Parathyroid adenoma (tissue), 2 donors: ENCODE measurements around the gene SEC14L5.

ENCODE experiments used
- H2AFZ ChIP-seq: fragments of 300-600 bp; sonication (generic); one replicate; pipeline ENCODE4 v1.7.0; 2017; ENCODE audit warnings: antibody characterized with exemption, mild to moderate bottlenecking
- H3K27ac ChIP-seq: fragments of 300-600 bp; sonication (generic); one replicate; pipeline ENCODE4 v1.7.0; 2017
- H3K27me3 ChIP-seq: fragments of 300-600 bp; sonication (generic); one replicate; pipeline ENCODE4 v1.7.0; 2017; ENCODE audit warnings: low read length; ENCODE audit not compliant: control insufficient read depth, insufficient read depth
- H3K36me3 ChIP-seq: fragments of 300-600 bp; sonication (generic); one replicate; pipeline ENCODE4 v1.7.0; 2017; ENCODE audit warnings: low read length; ENCODE audit not compliant: control insufficient read depth, insufficient read depth
- H3K4me1 ChIP-seq: fragments of 300-600 bp; sonication (generic); one replicate; pipeline ENCODE4 v1.7.0; 2017; ENCODE audit warnings: control low read depth
- H3K4me2 ChIP-seq: fragments of 300-600 bp; sonication (generic); one replicate; pipeline ENCODE4 v1.7.0; 2017; ENCODE audit warnings: low read length
- H3K4me3 ChIP-seq: fragments of 300-600 bp; sonication (generic); one replicate; pipeline ENCODE4 v1.7.0; 2017; ENCODE audit warnings: low read depth, low read length
- H3K79me2 ChIP-seq: fragments of 300-600 bp; sonication (generic); one replicate; pipeline ENCODE4 v1.7.0; 2017; ENCODE audit warnings: control low read depth
- H3K9ac ChIP-seq: fragments of 300-600 bp; sonication (generic); one replicate; pipeline ENCODE4 v1.7.0; 2017; ENCODE audit warnings: mild to moderate bottlenecking
- H3K9me3 ChIP-seq: fragments of 300-600 bp; sonication (generic); one replicate; pipeline ENCODE4 v1.7.0; 2017; ENCODE audit warnings: low read length; ENCODE audit not compliant: control insufficient read depth
- CTCF ChIP-seq: fragments of 300-600 bp; sonication (generic); IDR thresholded peaks from one replicate; pipeline ENCODE4 v1.7.0; 2017; ENCODE audit warnings: antibody characterized with exemption, mild to moderate bottlenecking
- donor health status: primary hyperparathyroidism.

SEC14L5 gene

GRCh38 chr16:4976079-4976478 is 17.9 kb downstream of the SEC14L5 start:
- no peak for TF ChIP-seq CTCF
- no peaks in the 10 kb centered on the region for H3K4me1 ChIP-seq
- no peak overlapping the region for H3K9ac ChIP-seq
- no peaks in the 10 kb centered on the region for H3K27me3 ChIP-seq
- H3K36me3 ChIP-seq, result no peaks in the 10 kb centered on the region
- no peak overlapping the region for H3K4me3 ChIP-seq
- no peak overlapping the region for H2AFZ ChIP-seq
- no peak overlapping the region for H3K4me2 ChIP-seq
- no peaks in the 10 kb centered on the region for H3K79me2 ChIP-seq
- H3K27ac ChIP-seq, result no peak overlapping the region
- no peaks in the 10 kb centered on the region for H3K9me3 ChIP-seq

- no peak overlapping the region for H3K27ac ChIP-seq
- H3K4me2 ChIP-seq, result no peak overlapping the region
- no peaks in the 10 kb centered on the region for H3K27me3 ChIP-seq
- no peaks in the 10 kb centered on the region for H3K79me2 ChIP-seq
- no peak overlapping the region for H3K9ac ChIP-seq
- no peak for TF ChIP-seq CTCF
- no peaks in the 10 kb centered on the region for H3K36me3 ChIP-seq
- no peaks in the 10 kb centered on the region for H3K4me1 ChIP-seq
- H3K4me3 ChIP-seq, result no peak overlapping the region
- no peaks in the 10 kb centered on the region for H3K9me3 ChIP-seq
- H2AFZ ChIP-seq, result no peak overlapping the region
These were observed 18.5 kb downstream of the SEC14L5 start for GRCh38 chr16:4976611-4977145.

- Histone ChIP-seq H3K4me1 (no peaks in the 10 kb centered on the region), H3K4me3 (no peak overlapping the region), H3K36me3 (no peaks in the 10 kb centered on the region), H3K9ac (no peak overlapping the region), H3K4me2 (no peak overlapping the region), H3K27me3 (no peaks in the 10 kb centered on the region), H3K27ac (no peak overlapping the region), H3K79me2 (no peaks in the 10 kb centered on the region), H3K9me3 (no peaks in the 10 kb centered on the region), H2AFZ (no peak overlapping the region)
- no peak for TF ChIP-seq CTCF
These were observed 21.0 kb downstream of the SEC14L5 start for GRCh38 chr16:4979164-4979563.

- H2AFZ ChIP-seq, result no peak overlapping the region
- H3K9ac ChIP-seq, result no peak overlapping the region
- H3K27ac ChIP-seq, result no peak overlapping the region
These were observed 21.9 kb downstream of the SEC14L5 start for GRCh38 chr16:4979736-4980660.

More at GRCh38 chr16:4979736-4980660, 21.9 kb downstream of the SEC14L5 start:
- Histone ChIP-seq H3K9me3 (no peaks in the 10 kb centered on the region), H3K27me3 (no peaks in the 10 kb centered on the region), H3K4me3 (no peak overlapping the region), H3K4me2 (no peak overlapping the region), H3K36me3 (no peaks in the 10 kb centered on the region), H3K4me1 (no peaks in the 10 kb centered on the region), H3K79me2 (no peaks in the 10 kb centered on the region)
- no peak for TF ChIP-seq CTCF
